Dendritic cell treated with granulocyte-macrophage colony-stimulating factor and Interleukin-4, amounts not matched to agents 40 ng/mL and 50 ng/mL, for 4 days (primary cell): Measurements from ENCODE around the gene SNTG2.

ENCODE experiments used
- H3K27ac Mint-ChIP-seq: one replicate; pipeline ENCODE4 v1.8.0; 2022; ENCODE audit warnings: mild to moderate bottlenecking, mixed read lengths
- H3K27me3 Mint-ChIP-seq: one replicate; pipeline ENCODE4 v1.8.0; 2022; ENCODE audit warnings: mild to moderate bottlenecking, mixed read lengths
- H3K36me3 Mint-ChIP-seq: one replicate; pipeline ENCODE4 v1.8.0; 2022; ENCODE audit warnings: low read depth, mixed read lengths
- H3K4me1 Mint-ChIP-seq: one replicate; pipeline ENCODE4 v1.8.0; 2022; ENCODE audit warnings: low read depth, mixed read lengths
- H3K4me3 Mint-ChIP-seq: one replicate; pipeline ENCODE4 v1.8.0; 2022; ENCODE audit warnings: mild to moderate bottlenecking, moderate library complexity, mixed read lengths
- H3K9me3 Mint-ChIP-seq: one replicate; pipeline ENCODE4 v1.8.0; 2022; ENCODE audit warnings: mixed read lengths
- intact Hi-C: fragments of 100-400 bp; cut with micrococcal nuclease; formaldehyde crosslinking; loops from one replicate; pipeline ENCODE4 v1.15.0; 2022

Gene SNTG2

DNA sequence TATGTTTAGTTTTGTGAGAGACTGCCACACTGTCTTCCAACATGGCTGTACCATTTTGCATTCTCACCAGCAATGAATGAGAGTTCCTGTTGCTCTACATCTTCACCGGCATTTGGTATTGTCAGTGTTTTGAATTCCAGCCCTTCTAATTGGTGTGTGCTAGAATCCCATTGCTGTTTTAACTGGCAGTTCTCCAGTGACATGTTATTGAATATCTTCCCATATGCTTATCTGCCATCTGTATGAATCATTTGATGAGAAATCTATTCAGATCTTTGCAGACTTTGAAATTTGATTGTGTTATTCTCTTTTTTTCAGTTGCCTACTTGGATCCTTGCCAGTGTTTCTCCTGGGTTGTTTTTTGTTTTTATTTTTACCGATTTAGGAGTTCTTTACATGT is 99.0 kb downstream of the SNTG2 start:
- H3K27ac Mint-ChIP-seq: no peak overlapping the region
- no peaks in the 10 kb centered on the region for H3K36me3 Mint-ChIP-seq
- no peak overlapping the region for H3K4me3 Mint-ChIP-seq
- H3K27me3 Mint-ChIP-seq: no peaks in the 10 kb centered on the region
- intact Hi-C loops: no loop called here
- H3K4me1 Mint-ChIP-seq: no peaks in the 10 kb centered on the region
- H3K9me3 Mint-ChIP-seq: no peaks in the 10 kb centered on the region

DNA sequence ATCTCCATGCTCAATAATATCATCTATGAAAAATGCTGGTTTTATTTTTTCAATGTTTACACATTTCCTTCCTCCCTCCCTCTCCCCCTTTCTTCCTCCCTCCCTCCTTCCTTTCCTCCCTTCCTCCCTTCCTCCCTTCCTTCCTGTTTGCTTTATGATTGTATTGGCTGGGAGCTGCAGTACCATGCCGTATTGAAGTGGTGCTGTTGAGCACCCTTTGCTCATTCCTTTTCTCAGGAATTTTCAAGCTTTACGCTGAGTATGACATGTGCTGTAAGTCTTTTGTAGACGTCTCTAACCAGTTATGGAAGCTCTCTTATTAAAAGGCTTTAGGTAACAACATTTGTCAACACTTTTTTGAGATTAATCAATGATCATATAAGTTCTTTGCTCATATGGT is 100.4 kb downstream of the SNTG2 start:
- no peaks in the 10 kb centered on the region for H3K36me3 Mint-ChIP-seq
- no peak overlapping the region for H3K27ac Mint-ChIP-seq
- intact Hi-C loops: no loop called here
- H3K27me3 Mint-ChIP-seq: no peaks in the 10 kb centered on the region
- no peaks in the 10 kb centered on the region for H3K9me3 Mint-ChIP-seq
- H3K4me1 Mint-ChIP-seq: no peaks in the 10 kb centered on the region
- no peak overlapping the region for H3K4me3 Mint-ChIP-seq

DNA sequence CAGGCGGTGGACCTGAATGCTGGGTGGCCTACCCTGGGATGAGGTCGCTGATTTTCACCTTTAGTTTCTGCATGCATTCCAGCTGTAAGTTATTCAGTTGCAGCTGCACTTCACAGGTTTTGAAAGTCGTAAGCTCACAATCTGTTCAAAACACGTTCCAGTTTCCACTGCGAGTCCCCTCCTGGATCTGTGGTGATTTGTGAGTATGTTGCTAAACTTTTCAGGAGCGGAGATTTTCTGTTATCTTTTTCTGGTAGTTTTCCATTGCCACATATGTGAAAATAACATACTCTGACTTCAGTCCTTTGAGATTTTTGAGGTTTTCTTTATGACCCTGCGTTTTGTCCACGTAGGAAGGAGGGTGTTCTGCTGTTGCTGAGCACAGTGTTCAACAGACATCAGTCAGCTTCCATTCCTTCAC is 102.1 kb downstream of the SNTG2 start:
- Mint-ChIP-seq H3K9me3 (no peaks in the 10 kb centered on the region), H3K27ac (no peak overlapping the region), H3K4me1 (no peaks in the 10 kb centered on the region), H3K36me3 (no peaks in the 10 kb centered on the region), H3K27me3 (no peaks in the 10 kb centered on the region), H3K4me3 (no peak overlapping the region)
- intact Hi-C loops: no loop called here

DNA sequence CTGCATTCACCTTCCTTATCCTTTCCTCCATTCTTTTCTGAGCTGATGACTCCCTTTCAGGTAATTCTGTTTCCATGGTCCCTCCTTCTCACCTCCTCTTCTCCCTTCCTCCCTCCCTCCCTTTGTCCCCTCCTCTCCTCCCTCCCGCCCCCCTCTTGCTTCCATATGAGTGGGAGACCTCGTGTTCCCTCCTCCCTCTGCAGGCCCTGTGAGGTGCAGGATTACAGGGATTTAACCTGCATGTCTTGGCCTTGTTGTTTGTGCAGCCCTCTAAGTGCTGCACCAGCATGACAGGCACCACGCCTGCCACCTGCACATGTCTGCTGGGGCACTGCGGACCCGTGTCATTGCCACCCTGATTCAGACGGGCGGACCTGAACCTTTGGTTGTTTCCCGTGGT is 103.1 kb downstream of the SNTG2 start:
- intact Hi-C loops: no loop called here
- Mint-ChIP-seq H3K27ac (no peak overlapping the region), H3K9me3 (no peaks in the 10 kb centered on the region), H3K4me3 (no peak overlapping the region), H3K27me3 (no peaks in the 10 kb centered on the region), H3K36me3 (no peaks in the 10 kb centered on the region), H3K4me1 (no peaks in the 10 kb centered on the region)

DNA sequence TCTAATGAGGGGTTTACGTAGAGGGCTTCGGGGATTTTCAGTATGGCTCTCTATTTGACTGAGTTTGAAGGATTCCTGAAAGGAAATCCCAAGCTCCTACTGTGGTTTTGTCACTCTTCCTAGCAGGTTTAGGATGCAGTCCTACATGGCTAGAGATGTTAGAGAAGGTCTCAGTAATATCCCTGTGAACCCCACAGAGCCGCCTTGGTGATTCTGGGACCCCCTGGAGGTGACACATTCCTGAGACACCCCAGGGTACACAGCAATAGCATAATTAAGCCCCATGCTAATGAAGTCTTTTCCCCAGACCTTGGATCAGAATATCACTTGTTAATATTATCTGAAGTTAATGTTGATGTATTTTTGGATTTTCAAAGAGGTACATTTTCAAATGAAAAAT is 103.8 kb downstream of the SNTG2 start:
- Mint-ChIP-seq H3K4me3 (no peak overlapping the region), H3K27me3 (no peaks in the 10 kb centered on the region), H3K27ac (no peak overlapping the region), H3K4me1 (no peaks in the 10 kb centered on the region), H3K9me3 (no peaks in the 10 kb centered on the region), H3K36me3 (no peaks in the 10 kb centered on the region)
- intact Hi-C loops: no loop called here

DNA sequence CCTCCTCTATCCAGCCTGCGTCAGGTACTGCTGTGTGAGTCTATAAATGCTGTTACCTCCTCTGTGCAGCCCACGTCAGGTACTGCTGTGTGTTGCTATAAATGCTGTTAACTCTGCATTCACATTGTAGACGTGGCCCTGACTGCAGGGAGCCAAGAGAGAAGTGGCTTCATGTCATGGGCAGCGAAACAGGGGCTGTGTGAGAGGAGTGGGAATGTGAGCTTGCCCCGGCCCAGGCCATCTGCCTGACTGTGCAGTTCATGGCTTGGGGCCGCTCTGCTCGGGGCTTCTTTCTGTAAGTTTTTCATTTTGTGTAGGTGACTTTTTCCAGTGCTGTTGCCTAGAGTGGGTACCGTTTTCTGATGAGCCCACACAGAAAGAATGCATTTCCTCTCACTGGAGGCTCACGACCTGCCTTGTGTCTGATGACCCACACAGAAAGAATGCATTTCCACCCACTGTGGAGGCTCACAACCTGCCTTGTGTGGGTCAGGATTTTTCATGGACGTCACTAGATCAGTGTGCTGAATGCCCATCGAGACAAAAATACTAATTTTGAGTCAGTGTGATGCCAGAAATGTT is 104.5 kb downstream of the SNTG2 start:
- no peaks in the 10 kb centered on the region for H3K36me3 Mint-ChIP-seq
- intact Hi-C loops: no loop called here
- no peaks in the 10 kb centered on the region for H3K4me1 Mint-ChIP-seq
- H3K27ac Mint-ChIP-seq: no peak overlapping the region
- H3K27me3 Mint-ChIP-seq: no peaks in the 10 kb centered on the region
- H3K4me3 Mint-ChIP-seq: no peak overlapping the region
- H3K9me3 Mint-ChIP-seq: no peaks in the 10 kb centered on the region

DNA sequence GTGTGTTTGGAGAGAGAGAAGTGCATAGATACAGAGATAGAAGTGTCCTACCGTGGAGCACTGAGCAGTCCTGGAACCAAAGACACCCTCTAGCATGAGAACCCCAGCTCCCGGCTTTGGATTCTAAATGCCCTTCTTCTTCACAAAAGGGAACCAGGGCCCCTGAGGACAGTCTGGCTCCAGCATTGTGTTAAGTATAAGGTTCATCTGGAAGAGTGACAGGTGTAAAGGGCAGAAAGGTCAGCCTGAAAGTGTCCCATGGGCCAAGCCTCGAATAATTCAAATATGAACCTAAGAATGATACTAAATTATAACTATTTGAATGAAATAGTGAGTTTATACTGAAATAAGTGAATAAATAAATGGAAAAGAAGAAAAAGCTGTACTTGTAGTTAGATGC is 109.7 kb downstream of the SNTG2 start:
- Mint-ChIP-seq H3K4me3 (no peak overlapping the region), H3K36me3 (no peaks in the 10 kb centered on the region), H3K27ac (no peak overlapping the region), H3K27me3 (no peaks in the 10 kb centered on the region), H3K4me1 (no peaks in the 10 kb centered on the region), H3K9me3 (no peaks in the 10 kb centered on the region)
- intact Hi-C loops: no loop called here

DNA sequence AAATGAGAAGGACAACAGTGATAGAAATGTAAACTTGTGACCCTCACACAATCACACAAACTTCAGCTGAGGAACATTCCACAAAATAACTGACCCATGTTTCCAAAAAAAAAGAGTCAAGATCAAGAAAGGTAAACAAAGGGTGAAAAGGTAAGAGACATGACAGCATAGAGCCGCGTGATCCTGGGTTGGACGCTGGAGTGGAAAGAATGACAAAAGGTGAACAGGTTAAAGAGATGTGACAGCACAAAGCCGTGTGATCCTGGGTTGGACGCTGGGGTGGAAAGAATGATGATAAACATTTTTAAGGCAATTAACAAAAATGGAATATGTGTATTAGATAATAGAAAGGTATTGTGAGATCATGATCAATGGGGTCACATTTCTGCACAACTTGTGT is 110.3 kb downstream of the SNTG2 start:
- H3K4me1 Mint-ChIP-seq: no peaks in the 10 kb centered on the region
- intact Hi-C loops: no loop called here
- no peaks in the 10 kb centered on the region for H3K9me3 Mint-ChIP-seq
- H3K36me3 Mint-ChIP-seq: no peaks in the 10 kb centered on the region
- H3K4me3 Mint-ChIP-seq: no peak overlapping the region
- H3K27ac Mint-ChIP-seq: no peak overlapping the region
- no peaks in the 10 kb centered on the region for H3K27me3 Mint-ChIP-seq

DNA sequence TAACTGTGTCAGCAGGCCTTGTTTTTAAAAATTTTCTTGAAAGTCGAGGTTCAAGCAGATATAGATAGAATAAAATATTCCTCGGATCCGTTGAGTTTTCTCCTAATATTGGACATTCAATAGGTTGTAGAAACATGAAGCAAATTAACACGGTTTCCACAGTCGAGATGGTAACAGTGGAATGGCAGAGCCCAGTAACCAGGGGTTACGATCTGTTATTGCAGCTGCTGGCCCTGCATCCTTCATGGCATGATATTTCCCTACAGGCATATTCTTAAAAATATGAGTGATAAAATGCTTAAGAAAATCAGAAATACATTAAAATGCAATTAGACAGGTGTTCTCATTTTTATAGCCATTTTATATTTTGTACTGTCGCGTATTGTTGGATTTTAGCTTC is 117.6 kb downstream of the SNTG2 start:
- intact Hi-C loops: no loop called here
- Mint-ChIP-seq H3K36me3 (no peaks in the 10 kb centered on the region), H3K4me3 (no peak overlapping the region), H3K27me3 (no peaks in the 10 kb centered on the region), H3K27ac (no peak overlapping the region), H3K4me1 (no peaks in the 10 kb centered on the region), H3K9me3 (no peaks in the 10 kb centered on the region)

DNA sequence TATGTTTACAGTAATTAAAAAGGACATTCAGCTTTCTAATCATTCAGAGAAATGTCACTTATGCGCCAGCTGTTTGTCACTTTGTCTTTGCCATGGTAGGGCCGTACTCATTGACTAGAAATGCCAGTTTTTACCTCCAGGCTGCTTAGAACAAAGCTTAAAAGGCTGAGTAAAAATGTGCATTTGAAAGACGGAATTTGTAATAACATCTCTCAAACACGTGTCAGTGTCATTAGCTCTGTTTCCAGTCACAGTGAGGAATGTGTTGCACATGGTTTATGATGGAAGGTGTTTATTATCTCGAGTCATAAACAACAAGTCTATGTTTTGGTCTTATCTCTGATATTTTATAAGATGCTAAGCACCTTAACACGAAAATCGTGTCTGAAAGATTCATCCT is 118.2 kb downstream of the SNTG2 start:
- Mint-ChIP-seq H3K9me3 (no peaks in the 10 kb centered on the region), H3K36me3 (no peaks in the 10 kb centered on the region), H3K27me3 (no peaks in the 10 kb centered on the region), H3K27ac (no peak overlapping the region), H3K4me1 (no peaks in the 10 kb centered on the region), H3K4me3 (no peak overlapping the region)
- intact Hi-C loops: no loop called here

DNA sequence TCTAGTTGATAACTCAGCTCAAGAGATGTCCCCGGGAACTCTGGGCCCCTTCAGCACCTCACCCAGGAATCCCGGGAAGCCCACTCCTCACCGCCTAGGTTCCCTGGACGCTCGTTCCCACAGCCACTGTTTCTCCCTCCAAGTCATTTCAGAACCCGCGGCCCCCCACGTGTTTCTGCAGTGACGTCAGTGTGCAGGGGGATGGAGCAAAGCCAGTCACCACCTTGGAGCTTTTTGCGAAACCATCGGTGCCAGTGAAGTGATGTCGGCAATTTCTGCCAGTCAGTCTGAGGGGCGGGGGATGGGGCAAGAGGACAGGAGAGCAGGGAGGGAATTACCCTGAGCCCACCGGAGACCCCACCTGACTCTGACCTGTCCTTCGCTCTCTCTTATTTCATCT is 119.2 kb downstream of the SNTG2 start:
- H3K27ac Mint-ChIP-seq: no peak overlapping the region
- no peaks in the 10 kb centered on the region for H3K36me3 Mint-ChIP-seq
- no peaks in the 10 kb centered on the region for H3K4me1 Mint-ChIP-seq
- H3K4me3 Mint-ChIP-seq: no peak overlapping the region
- H3K9me3 Mint-ChIP-seq: no peaks in the 10 kb centered on the region
- intact Hi-C loops: no loop called here
- H3K27me3 Mint-ChIP-seq: no peaks in the 10 kb centered on the region

DNA sequence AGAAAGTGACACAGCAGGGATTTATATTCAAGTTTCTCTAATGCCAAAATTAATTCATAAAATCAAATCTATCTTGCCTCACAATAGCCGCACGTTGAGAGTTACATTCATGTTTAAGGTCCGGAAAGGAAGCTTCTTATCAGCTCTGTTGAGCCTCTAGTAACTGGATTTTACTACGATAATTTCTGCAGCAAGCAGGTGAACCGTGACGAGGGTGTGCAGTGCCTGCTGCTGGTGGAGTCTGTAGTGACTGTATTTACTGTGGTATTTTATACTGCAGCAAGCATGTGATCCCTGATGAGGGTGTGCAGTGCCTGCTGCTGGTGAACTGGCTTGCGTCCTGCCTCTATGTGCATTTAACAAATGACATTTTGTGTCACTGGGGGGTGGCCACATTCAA is 120.0 kb downstream of the SNTG2 start:
- Mint-ChIP-seq H3K4me3 (no peak overlapping the region), H3K27me3 (no peaks in the 10 kb centered on the region), H3K27ac (no peak overlapping the region), H3K4me1 (no peaks in the 10 kb centered on the region), H3K9me3 (no peaks in the 10 kb centered on the region), H3K36me3 (no peaks in the 10 kb centered on the region)
- intact Hi-C loops: no loop called here

DNA sequence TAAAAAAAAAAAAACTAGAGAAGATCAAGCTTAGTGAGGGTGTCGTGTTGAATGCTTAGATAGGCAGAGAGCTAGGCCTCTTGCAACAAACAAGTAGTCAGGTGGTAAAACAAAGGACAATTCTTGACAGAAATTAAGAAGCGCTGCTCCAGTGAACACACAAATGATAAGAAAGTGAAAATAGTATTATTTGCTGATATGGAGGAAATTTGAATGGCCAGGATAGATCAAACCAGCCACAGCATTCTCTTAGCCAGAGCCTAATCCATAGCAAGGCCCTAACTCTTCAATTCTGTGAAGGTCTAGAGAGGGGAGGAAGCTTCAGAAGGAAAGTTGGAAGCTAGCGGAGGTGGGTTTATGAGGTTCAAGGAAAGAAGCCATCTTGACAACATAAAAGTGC is 121.0 kb downstream of the SNTG2 start:
- Mint-ChIP-seq H3K4me1 (no peaks in the 10 kb centered on the region), H3K27ac (no peak overlapping the region), H3K4me3 (no peak overlapping the region), H3K27me3 (no peaks in the 10 kb centered on the region), H3K36me3 (no peaks in the 10 kb centered on the region), H3K9me3 (no peaks in the 10 kb centered on the region)
- intact Hi-C loops: no loop called here

DNA sequence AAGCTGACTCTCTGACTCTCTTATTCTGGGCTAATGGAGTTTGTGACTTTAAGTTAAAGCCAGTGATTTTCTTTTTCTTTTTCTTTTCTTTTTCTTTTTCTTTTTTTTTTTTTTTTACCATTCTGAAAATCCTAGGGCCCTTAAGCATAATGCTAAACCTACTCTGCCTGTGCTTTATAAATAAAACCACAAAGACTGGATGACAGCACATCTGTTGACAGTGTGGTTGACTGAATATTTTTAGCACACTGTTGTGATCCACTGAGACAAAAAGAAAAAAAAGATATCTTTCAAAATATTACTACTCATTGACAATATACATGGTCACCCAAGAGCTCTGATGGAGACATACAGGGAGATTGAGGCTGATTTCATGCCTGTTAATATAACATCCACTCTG is 121.6 kb downstream of the SNTG2 start:
- Mint-ChIP-seq H3K27me3 (no peaks in the 10 kb centered on the region), H3K27ac (no peak overlapping the region), H3K36me3 (no peaks in the 10 kb centered on the region), H3K9me3 (no peaks in the 10 kb centered on the region), H3K4me1 (no peaks in the 10 kb centered on the region), H3K4me3 (no peak overlapping the region)
- intact Hi-C loops: no loop called here

DNA sequence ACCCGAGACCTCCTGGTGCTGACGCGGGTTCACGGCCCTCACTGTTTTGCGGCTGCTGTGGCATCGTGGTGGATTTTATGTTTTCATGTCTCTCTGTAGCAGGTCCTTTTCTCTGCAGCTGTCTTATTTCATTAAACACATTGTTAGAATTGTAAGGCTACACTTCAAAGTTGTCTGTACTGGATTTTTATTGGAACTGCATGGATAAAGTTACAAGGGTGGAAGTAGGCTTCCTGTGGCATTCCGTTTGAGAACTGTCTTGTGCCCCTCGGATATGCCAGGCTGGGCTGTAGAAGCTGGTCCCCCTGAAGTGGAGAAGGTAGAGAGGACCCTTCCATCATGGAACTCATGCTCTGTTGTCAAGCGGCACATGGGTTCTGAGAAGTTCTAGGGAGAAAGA is 127.3 kb downstream of the SNTG2 start:
- H3K4me3 Mint-ChIP-seq: no peak overlapping the region
- intact Hi-C loops: no loop called here
- H3K27me3 Mint-ChIP-seq: no peaks in the 10 kb centered on the region
- H3K36me3 Mint-ChIP-seq: no peaks in the 10 kb centered on the region
- no peak overlapping the region for H3K27ac Mint-ChIP-seq
- H3K4me1 Mint-ChIP-seq: no peaks in the 10 kb centered on the region
- H3K9me3 Mint-ChIP-seq: no peaks in the 10 kb centered on the region
